Ovary (tissue), 9 donors: ENCODE results near the gene FAHD2B. TPM values are rescaled to one million over a fixed set of nuclear protein-coding genes. Genes with fewer than 3 reads are reported as not detected.
"Not testable (repeated sequence)": the region's sequence is repeated elsewhere in the genome, so short reads cannot be mapped to it uniquely, and the experiment has no call there.

ENCODE experiments used
- DNase-seq, 5 donors: peaks; one replicate each; pipeline ENCODE4 v3.0.0-alpha.2; 2019 to 2020
- H3K27ac ChIP-seq, 2 donors: fragments of 200-600 bp; one replicate each; pipeline versions ENCODE4 v1.5.1 to v1.8.0; 2019 to 2022
- H3K27me3 ChIP-seq: fragments of 200-600 bp; one replicate; pipeline ENCODE4 v1.8.0; 2022
- H3K36me3 ChIP-seq: fragments of 200-600 bp; sonication (generic); one replicate; pipeline ENCODE4 v1.5.1; 2019
- H3K4me1 ChIP-seq: one replicate; pipeline ENCODE4 v1.8.1; 2013; ENCODE audit warnings: mild to moderate bottlenecking, moderate library complexity; ENCODE audit not compliant: insufficient read depth
- H3K4me3 ChIP-seq: fragments of 200-600 bp; sonication (generic); one replicate; pipeline ENCODE4 v1.5.1; 2017
- H3K9me3 ChIP-seq, 2 donors: fragments of 200-600 bp in 1 of 2; sonication (generic) in 1 of 2; one replicate each; pipeline versions ENCODE4 v1.5.1 to v1.8.1; 2013 to 2019; ENCODE audit warnings: mild to moderate bottlenecking in 1 of 2, moderate library complexity in 1 of 2
- CTCF ChIP-seq, 3 donors: fragments of 450-650 bp in 2 of 3; fragments of 200-600 bp in 1 of 3; IDR thresholded peaks; one replicate each; pipeline versions ENCODE4 v1.5.1 to v1.8.0; 2016 to 2022; ENCODE audit warnings: antibody characterized with exemption in 3 of 3, mild to moderate bottlenecking in 1 of 3
- EP300 ChIP-seq: sonication (generic); formaldehyde crosslinking; IDR thresholded peaks from one replicate; pipeline ENCODE4 v1.6.1; 2017; ENCODE audit warnings: antibody characterized with exemption
- POLR2A ChIP-seq: fragments of 450-650 bp; IDR thresholded peaks from one replicate; pipeline ENCODE4 v1.6.1; 2017; ENCODE audit warnings: antibody characterized with exemption, mild to moderate bottlenecking, moderate library complexity
- WGBS, 3 donors: extraction: QIAGEN DNeasy Blood & Tissue Kit in 1 of 3; methylation state at CpG; one replicate each; pipeline versions ENCODE4 v1.1.5 to v1.1.7; 2013 to 2017; 5-methylcytosine and 5-hydroxymethylcytosine counted together
- intact Hi-C, 4 donors: fragments of 100-400 bp; cut with DNase I; formaldehyde crosslinking; loops; one replicate each; pipeline versions ENCODE4 v1.11.0 to v1.15.1; 2022 to 2023
- polyA plus RNA-seq, 2 donors: library from polyadenylated mRNA; stranded (reverse); fragments of 200-250 nt in 1 of 2; fragments of 350-450 nt in 1 of 2; fragmentation: Illumina TruSeq in 1 of 2; extraction: RNeasy Lipid Tissue Mini Kit (QIAGEN cat#74804) in 1 of 2; gene quantifications; one replicate each; pipeline ENCODE4 v1.2.3, GENCODE V29; 2013 to 2014
- total RNA-seq, 7 donors: library from RNA; depleted of rRNA in 2 of 7; stranded (reverse); fragments of >200 nt in 2 of 7; fragmentation: NEBNext Ultra II Directional in 3 of 7; extraction: Animal tissue kit (Norgen Biotek cat#: 25700) in 3 of 7; gene quantifications; one replicate each; pipeline versions ENCODE4 v1.1.0 to v1.2.4, GENCODE V29; 2016 to 2023
- donor health status: DM: no; HTN: no; CAD: no; lungs with moderate emphysema.
- donor health status: DM: no; HTN: no; CAD: no.
- donor health status: Bipolar disorder and iron deficiency.
- donor health status: DM: yes; HTN: yes; CAD: no.
- donor health status: DM: no; HTN: no; CAD: no.
- donor health status: DM: yes; HTN: yes; CAD: no.

FAHD2B gene
- total and polyA plus RNA-seq, 9 donors = 12.4 to 33.9 (median 27.3) TPM

GRCh38 chr2:97083516-97083915 lies 11.2 kb downstream of the FAHD2B start:
- H3K27ac ChIP-seq, H3K36me3 ChIP-seq, DNase-seq, H3K4me1 ChIP-seq, H3K9me3 ChIP-seq, intact Hi-C loops, H3K4me3 ChIP-seq, H3K27me3 ChIP-seq: not testable (repeated sequence)
- 91 to 93% (median 92%) methylated on average over 7 of the region's 7 CpGs for WGBS, 3 donors

DNA sequence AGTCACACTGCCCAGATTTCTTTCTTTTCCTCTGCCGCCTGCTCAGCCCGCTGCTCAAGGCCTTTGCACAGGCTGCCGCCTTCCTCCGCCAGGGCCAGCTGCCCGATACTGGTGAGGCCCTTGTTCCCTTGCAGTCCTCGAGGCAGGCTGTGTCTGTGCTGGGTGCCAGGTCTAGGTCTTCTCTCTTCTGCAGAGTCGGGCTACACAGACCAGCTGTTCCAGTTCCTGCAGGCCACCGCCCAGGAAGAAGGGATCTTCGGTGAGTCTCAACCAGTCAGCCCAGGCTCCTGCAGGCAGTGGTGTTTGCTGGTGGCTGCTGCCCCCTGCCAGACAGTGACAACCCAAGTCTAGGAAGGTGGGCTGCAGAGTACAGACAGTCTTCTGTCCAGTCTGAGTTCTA lies 12.5 kb downstream of the FAHD2B start:
- H3K4me1 ChIP-seq, H3K27ac ChIP-seq, intact Hi-C loops, H3K36me3 ChIP-seq, H3K9me3 ChIP-seq, H3K4me3 ChIP-seq, H3K27me3 ChIP-seq, DNase-seq: not testable (repeated sequence)
- 14 to 38% (median 15%) methylated on average over 3 to 7 of the region's 9 CpGs for WGBS, 3 donors

- intact Hi-C loops, H3K27ac ChIP-seq, H3K36me3 ChIP-seq, H3K4me3 ChIP-seq, H3K27me3 ChIP-seq, H3K4me1 ChIP-seq, DNase-seq, H3K9me3 ChIP-seq: not testable (repeated sequence)
- 47 to 61% (median 60%) methylated on average over 7 to 8 of the region's 10 CpGs for WGBS, 3 donors
Observed at GRCh38 chr2:97080855-97081254, 13.8 kb downstream of the FAHD2B start.

DNA sequence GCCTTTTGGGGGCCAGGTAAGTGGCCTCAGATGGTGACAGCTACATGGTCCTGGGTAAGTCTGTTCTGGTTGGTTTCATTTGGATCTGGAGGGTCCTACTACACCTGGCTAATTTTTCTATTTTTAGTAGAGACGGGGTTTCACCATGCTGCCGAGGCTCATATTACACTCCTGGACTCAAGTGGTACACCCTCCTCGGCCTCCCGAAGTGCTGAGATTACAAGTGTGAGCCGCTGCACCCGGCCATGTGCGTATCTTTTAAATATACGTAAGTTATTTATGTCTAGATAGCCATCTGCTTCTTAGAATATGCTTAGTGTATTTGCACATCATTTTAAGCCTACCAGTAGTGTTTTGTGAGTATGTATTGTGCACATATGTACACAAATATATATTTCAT lies 17.5 kb downstream of the FAHD2B start:
- H3K27me3 ChIP-seq, DNase-seq, H3K27ac ChIP-seq, H3K9me3 ChIP-seq, H3K36me3 ChIP-seq, H3K4me3 ChIP-seq, H3K4me1 ChIP-seq, intact Hi-C loops: not testable (repeated sequence)
- whole genome bisulfite sequencing, 3 donors = 91% methylated on average over 8 of the region's 8 CpGs

DNA sequence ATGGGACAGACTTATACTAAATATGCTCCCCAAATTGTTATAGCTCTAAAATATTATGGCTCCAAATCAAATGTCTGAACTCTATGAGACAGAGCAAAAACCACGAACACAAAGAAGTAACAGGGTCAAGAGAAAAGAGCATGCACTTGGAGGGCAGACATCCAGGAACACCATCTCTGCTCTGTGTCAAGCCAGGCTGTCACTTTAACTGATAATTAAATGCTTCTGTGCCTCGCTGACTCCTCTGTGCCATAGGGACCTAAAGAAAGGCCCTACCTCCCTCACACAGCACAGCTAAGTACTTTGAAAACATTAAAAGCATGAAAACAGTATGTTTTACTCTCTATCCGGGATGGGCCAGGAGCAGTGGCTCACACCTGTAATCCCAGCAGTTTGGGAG lies 23.8 kb downstream of the FAHD2B start:
- H3K4me1 ChIP-seq, H3K36me3 ChIP-seq, intact Hi-C loops, DNase-seq, H3K9me3 ChIP-seq, H3K27me3 ChIP-seq, H3K4me3 ChIP-seq, H3K27ac ChIP-seq: not testable (repeated sequence)
- 66 to 84% (median 79%) methylated on average over 2 to 3 of the region's 3 CpGs for WGBS, 3 donors

DNA sequence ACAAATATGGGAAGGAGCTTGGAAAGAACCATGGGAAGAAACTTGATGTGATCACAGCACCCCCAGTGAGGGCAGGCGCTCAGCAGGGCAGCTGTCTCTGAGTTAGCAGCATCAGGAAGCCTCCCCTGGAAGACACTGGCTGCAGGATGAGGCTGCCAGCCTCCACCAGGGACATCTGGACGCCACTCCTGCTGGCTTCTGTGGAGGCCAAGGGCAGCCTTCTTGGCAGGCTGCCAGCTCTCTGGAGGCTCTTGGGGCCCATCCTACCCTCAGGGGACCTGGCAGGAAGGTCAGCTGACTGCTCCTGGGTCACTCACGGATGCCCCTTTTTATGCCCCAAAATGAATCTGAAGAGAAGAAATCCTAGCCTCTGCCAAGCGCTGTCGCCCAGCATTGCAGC lies 26.0 kb downstream of the FAHD2B start:
- H3K4me1 ChIP-seq, H3K9me3 ChIP-seq, H3K4me3 ChIP-seq, H3K27ac ChIP-seq, H3K27me3 ChIP-seq, DNase-seq, H3K36me3 ChIP-seq, intact Hi-C loops: not testable (repeated sequence)
- 13 to 20% (median 19%) methylated on average over 5 of the region's 5 CpGs for WGBS, 3 donors

DNA sequence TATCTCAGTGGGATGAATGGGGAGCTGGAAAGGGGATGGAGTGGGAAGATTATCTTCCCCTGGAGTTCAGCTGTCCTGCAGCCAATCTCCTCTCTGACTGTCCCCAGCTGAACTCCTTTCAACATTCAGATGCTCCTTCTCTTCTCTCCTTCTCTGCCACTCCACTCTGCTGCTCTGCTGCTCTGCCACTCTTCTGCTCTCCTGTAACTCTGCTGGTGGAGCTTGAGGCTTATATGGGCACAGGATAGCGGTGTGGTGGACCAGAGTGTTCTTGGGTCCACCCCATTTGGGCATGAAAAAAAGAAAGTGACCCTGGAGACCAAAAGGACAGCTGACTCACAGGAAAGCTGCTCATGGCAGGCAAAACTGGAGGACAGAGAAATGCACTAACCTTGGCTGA lies 26.6 kb downstream of the FAHD2B start:
- no peak for TF ChIP-seq EP300
- no peak for TF ChIP-seq CTCF (IDR thresholded peaks at IDR 0.05)
- no peak for TF ChIP-seq POLR2A
- Histone ChIP-seq H3K36me3 (no peaks in the 10 kb centered on the region), H3K9me3 (peaks cover 0 to 3% of the 10 kb centered on the region in 2 donors), H3K27me3 (no peaks in the 10 kb centered on the region), H3K4me3 (no peak overlapping the region), H3K4me1 (no peaks in the 10 kb centered on the region), H3K27ac (no peak overlapping the region)
- no peak for DNase-seq
- WGBS, 3 donors = 91 to 96% (median 94%) methylated on average over 1 of the region's 1 CpG
- intact Hi-C loops = no loop called here
